HG03135 (cell line): ENCODE results near the gene FKBP1B.
"Not testable (repeated sequence)": the region's sequence is repeated elsewhere in the genome, so short reads cannot be mapped to it uniquely, and the experiment has no call there.

Source experiments
- ATAC-seq: cut with Tn5 transposase; IDR thresholded peaks from one replicate; pipeline ENCODE4 v1.9.1; 2021; ENCODE audit warnings: mild to moderate bottlenecking, moderate library complexity; ENCODE audit not compliant: unreplicated experiment

FKBP1B gene

GRCh38 chr2:24100732-24101131 is 51.2 kb downstream of the FKBP1B start:
- ATAC-seq: not testable (repeated sequence)

GRCh38 chr2:24101992-24102391 is 52.5 kb downstream of the FKBP1B start:
- ATAC-seq: no peak

GRCh38 chr2:24102677-24103076 is 53.1 kb downstream of the FKBP1B start:
- no peak for ATAC-seq

GRCh38 chr2:24104110-24104650 is 54.6 kb downstream of the FKBP1B start:
- no peak for ATAC-seq

GRCh38 chr2:24104906-24105305 is 55.4 kb downstream of the FKBP1B start:
- ATAC-seq: no peak

- ATAC-seq: no peak
These were observed 56.3 kb downstream of the FKBP1B start for GRCh38 chr2:24105816-24106215.

- ATAC-seq: no peak
These were observed 57.2 kb downstream of the FKBP1B start for GRCh38 chr2:24106786-24107185.

GRCh38 chr2:24107336-24107735 is 57.8 kb downstream of the FKBP1B start:
- no peak for ATAC-seq

GRCh38 chr2:24109431-24109830 is 59.9 kb downstream of the FKBP1B start:
- not testable (repeated sequence) for ATAC-seq

- ATAC-seq: no peak
These were observed 61.2 kb downstream of the FKBP1B start for GRCh38 chr2:24110660-24111303.

- no peak for ATAC-seq
These were observed 61.9 kb downstream of the FKBP1B start for GRCh38 chr2:24111407-24111901.
